ENCODE data around the gene SYNDIG1. TPM values are rescaled to one million over a fixed set of nuclear protein-coding genes. Genes with fewer than 3 reads are reported as not detected.

The SYNDIG1 gene
- total RNA-seq, 4 donors from 2014 or later: 0.51 to 3.4 (median 2.8) TPM; not detected in 1

DNA sequence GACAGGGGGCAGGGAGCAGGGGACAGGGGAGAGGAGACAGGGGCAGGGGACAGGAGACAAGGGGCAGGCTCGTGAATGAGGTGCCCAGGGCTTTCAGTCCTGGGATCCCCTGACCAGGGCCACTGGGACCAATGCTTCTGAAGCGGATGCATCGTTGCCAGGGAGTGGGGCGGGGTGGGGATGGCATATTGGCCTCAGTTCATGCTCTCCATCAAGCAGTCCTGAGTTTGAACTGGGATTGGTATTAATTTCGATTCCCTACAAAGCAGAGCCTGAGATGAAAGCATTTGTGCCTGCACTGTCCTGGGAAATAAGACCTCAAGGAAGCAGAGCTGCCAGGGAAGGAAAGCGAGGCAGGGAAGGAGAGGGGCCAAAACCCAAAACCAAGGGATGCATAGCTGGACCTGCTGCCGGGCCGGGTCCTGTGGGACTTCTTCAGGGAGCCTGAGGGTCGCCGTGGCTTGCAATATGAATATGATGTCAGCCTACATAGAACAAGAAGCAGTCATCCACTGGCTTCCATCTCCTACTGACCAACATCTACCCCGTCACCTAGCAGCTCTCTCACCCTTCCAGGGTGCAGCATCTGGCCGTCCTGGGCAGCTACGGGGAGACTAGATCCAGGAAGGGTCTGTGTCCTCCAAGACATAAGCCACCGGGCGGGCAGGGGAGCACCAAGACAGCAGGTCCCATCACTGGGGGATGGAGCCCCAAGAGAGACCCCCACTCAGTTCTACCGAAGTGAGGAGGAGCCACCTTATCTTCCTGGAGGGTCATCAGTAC is 233.3 kb downstream of the SYNDIG1 start:
- no peak overlapping the region for H3K27ac ChIP-seq
- H3K9me3 ChIP-seq: no peaks in the 10 kb centered on the region
- DNase-seq: no peak
- intact Hi-C loops (cut with DNase I; ENCODE audit: low total_unique reads): no loop called here
- TF ChIP-seq CTCF (IDR thresholded peaks at IDR 0.05) (no peak), POLR2A (IDR thresholded peaks at IDR 0.05) (no peak)
- H3K36me3 ChIP-seq: no peaks in the 10 kb centered on the region
- no peaks in the 10 kb centered on the region for H3K27me3 ChIP-seq
- H3K4me3 ChIP-seq: no peak overlapping the region
- no peaks in the 10 kb centered on the region for H3K4me1 ChIP-seq

DNA sequence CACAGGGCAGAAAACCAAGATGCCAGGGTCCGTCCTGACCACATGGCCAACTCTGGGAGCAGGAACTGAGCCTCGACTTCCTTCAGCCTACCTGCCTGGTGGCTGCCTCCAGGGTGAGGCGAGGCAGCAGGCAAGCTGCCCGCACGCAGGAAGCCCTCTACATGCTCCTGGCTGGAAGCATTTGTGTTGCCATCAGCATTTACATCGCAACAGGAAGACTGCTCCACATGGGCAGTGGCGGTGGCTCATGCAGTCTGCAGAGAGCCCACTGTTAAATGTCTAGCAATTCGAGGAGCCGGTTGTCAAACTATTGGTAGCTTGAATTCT is 233.8 kb downstream of the SYNDIG1 start:
- Histone ChIP-seq H3K4me1 (no peaks in the 10 kb centered on the region), H3K27ac (no peak overlapping the region), H3K4me3 (no peak overlapping the region), H3K36me3 (no peaks in the 10 kb centered on the region), H3K27me3 (no peaks in the 10 kb centered on the region), H3K9me3 (no peaks in the 10 kb centered on the region)
- intact Hi-C loops (cut with DNase I; ENCODE audit: low total_unique reads): no loop called here
- TF ChIP-seq POLR2A (IDR thresholded peaks at IDR 0.05) (no peak), CTCF (IDR thresholded peaks at IDR 0.05) (no peak)
- DNase-seq: no peak

GRCh38 chr20:24704899-24705298 is 235.5 kb downstream of the SYNDIG1 start:
- H3K4me3 ChIP-seq: no peak overlapping the region
- no peaks in the 10 kb centered on the region for H3K9me3 ChIP-seq
- intact Hi-C loops (cut with DNase I; ENCODE audit: low total_unique reads): no loop called here
- H3K27ac ChIP-seq: no peak overlapping the region
- no peak for DNase-seq
- H3K36me3 ChIP-seq: no peaks in the 10 kb centered on the region
- no peaks in the 10 kb centered on the region for H3K27me3 ChIP-seq
- no peaks in the 10 kb centered on the region for H3K4me1 ChIP-seq
- TF ChIP-seq CTCF (IDR thresholded peaks at IDR 0.05) (no peak), POLR2A (IDR thresholded peaks at IDR 0.05) (no peak)

- intact Hi-C loops (cut with DNase I; ENCODE audit: low total_unique reads): no loop called here
- no peaks in the 10 kb centered on the region for H3K9me3 ChIP-seq
- H3K4me1 ChIP-seq: no peaks in the 10 kb centered on the region
- no peak for DNase-seq
- no peak for TF ChIP-seq CTCF (IDR thresholded peaks at IDR 0.05)
- no peaks in the 10 kb centered on the region for H3K27me3 ChIP-seq
- H3K4me3 ChIP-seq: no peak overlapping the region
- H3K27ac ChIP-seq: no peak overlapping the region
- H3K36me3 ChIP-seq: no peaks in the 10 kb centered on the region
Observed at GRCh38 chr20:24705486-24705885, 236.1 kb downstream of the SYNDIG1 start.

DNA sequence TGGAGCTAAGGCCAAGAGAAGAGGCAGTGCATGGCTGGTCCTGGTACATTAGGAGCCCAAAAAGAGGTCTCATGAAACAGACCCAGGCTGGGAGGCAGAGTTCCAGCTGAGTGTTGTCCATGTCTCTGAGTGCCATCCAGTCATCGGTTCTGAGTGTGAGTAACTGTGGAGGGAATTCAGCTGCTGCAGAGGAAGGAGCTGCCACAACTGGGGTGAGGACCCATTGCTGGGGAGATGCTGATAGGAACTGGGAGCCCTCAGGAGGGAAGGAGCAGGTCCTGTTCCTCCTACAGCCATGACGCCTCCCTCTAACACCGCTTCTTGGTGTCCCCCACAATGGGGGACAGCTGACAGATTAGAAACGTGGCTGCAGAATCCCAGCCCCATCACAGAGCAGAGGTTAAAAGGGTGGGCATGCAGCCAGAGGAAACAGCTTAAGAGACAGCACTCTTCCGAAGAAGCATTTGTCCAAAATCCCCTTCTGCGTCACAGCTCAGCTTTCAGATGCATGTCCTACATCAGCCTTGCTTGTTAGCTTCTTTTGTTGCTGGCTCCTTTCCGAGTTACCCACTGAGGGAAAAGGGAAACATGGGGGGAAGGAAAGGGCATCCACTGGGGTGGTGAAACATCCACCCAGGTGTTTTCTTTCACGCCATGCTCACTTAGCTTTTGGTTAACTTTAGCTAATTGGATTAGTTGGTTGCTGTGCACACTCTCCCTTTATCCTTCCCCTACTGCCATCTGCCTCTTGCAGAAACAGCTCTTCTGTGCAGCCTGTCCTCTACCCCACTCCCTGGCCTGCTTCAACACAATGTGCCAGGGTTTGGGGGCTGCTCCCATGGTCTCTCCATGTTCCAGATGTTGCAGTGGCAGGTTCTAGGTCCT is 239.2 kb downstream of the SYNDIG1 start:
- TF ChIP-seq CTCF (IDR thresholded peaks at IDR 0.05) (no peak), POLR2A (IDR thresholded peaks at IDR 0.05) (no peak)
- H3K9me3 ChIP-seq: no peaks in the 10 kb centered on the region
- H3K4me3 ChIP-seq: no peak overlapping the region
- no peak for DNase-seq
- no peaks in the 10 kb centered on the region for H3K4me1 ChIP-seq
- no peaks in the 10 kb centered on the region for H3K36me3 ChIP-seq
- no peaks in the 10 kb centered on the region for H3K27me3 ChIP-seq
- no peak overlapping the region for H3K27ac ChIP-seq
- intact Hi-C loops (cut with DNase I; ENCODE audit: low total_unique reads): no loop called here

Data from uterus (tissue), 4 donors.